Ovary (tissue), 10 donors: ENCODE data around the gene GABRD. TPM values are rescaled to one million over a fixed set of nuclear protein-coding genes. Genes with fewer than 3 reads are reported as not detected.
A peak's percentile ranks its signal among the peaks of the same experiment; 100 is the strongest.

Experiments used
- DNase-seq, 5 donors: peaks; one replicate each; pipeline ENCODE4 v3.0.0-alpha.2; 2019 to 2020
- H3K27ac ChIP-seq, 2 donors: fragments of 200-600 bp; one replicate each; pipeline versions ENCODE4 v1.5.1 to v1.8.0; 2019 to 2022
- H3K27me3 ChIP-seq: fragments of 200-600 bp; one replicate; pipeline ENCODE4 v1.8.0; 2022
- H3K36me3 ChIP-seq: fragments of 200-600 bp; sonication (generic); one replicate; pipeline ENCODE4 v1.5.1; 2019
- H3K4me1 ChIP-seq: one replicate; pipeline ENCODE4 v1.8.1; 2013; ENCODE audit warnings: mild to moderate bottlenecking, moderate library complexity; ENCODE audit not compliant: insufficient read depth
- H3K4me3 ChIP-seq: fragments of 200-600 bp; sonication (generic); one replicate; pipeline ENCODE4 v1.5.1; 2017
- H3K9me3 ChIP-seq, 2 donors: fragments of 200-600 bp in 1 of 2; sonication (generic) in 1 of 2; one replicate each; pipeline versions ENCODE4 v1.5.1 to v1.8.1; 2013 to 2019; ENCODE audit warnings: mild to moderate bottlenecking in 1 of 2, moderate library complexity in 1 of 2
- CTCF ChIP-seq, 3 donors: fragments of 450-650 bp in 2 of 3; fragments of 200-600 bp in 1 of 3; IDR thresholded peaks; one replicate each; pipeline versions ENCODE4 v1.5.1 to v1.8.0; 2016 to 2022; ENCODE audit warnings: antibody characterized with exemption in 3 of 3, mild to moderate bottlenecking in 1 of 3
- EP300 ChIP-seq: sonication (generic); formaldehyde crosslinking; IDR thresholded peaks from one replicate; pipeline ENCODE4 v1.6.1; 2017; ENCODE audit warnings: antibody characterized with exemption
- POLR2A ChIP-seq: fragments of 450-650 bp; IDR thresholded peaks from one replicate; pipeline ENCODE4 v1.6.1; 2017; ENCODE audit warnings: antibody characterized with exemption, mild to moderate bottlenecking, moderate library complexity
- WGBS, 3 donors: extraction: QIAGEN DNeasy Blood & Tissue Kit in 1 of 3; methylation state at CpG; one replicate each; pipeline versions ENCODE4 v1.1.5 to v1.1.7; 2013 to 2017; 5-methylcytosine and 5-hydroxymethylcytosine counted together
- intact Hi-C, 4 donors: fragments of 100-400 bp; cut with DNase I; formaldehyde crosslinking; loops; one replicate each; pipeline versions ENCODE4 v1.11.0 to v1.15.1; 2022 to 2023
- long read RNA-seq, 3 donors: library from polyadenylated mRNA in 2 of 3; unstranded in 2 of 3; transcript quantifications; one replicate each; pipeline ENCODE4 v2.0.0 and lab custom pipeline, GENCODE V29; 2021 to 2026
- polyA plus RNA-seq, 2 donors: library from polyadenylated mRNA; stranded (reverse); fragments of 200-250 nt in 1 of 2; fragments of 350-450 nt in 1 of 2; fragmentation: Illumina TruSeq in 1 of 2; extraction: RNeasy Lipid Tissue Mini Kit (QIAGEN cat#74804) in 1 of 2; gene quantifications; one replicate each; pipeline ENCODE4 v1.2.3, GENCODE V29; 2013 to 2014
- total RNA-seq, 7 donors: library from RNA; depleted of rRNA in 2 of 7; stranded (reverse); fragments of >200 nt in 2 of 7; fragmentation: NEBNext Ultra II Directional in 3 of 7; extraction: Animal tissue kit (Norgen Biotek cat#: 25700) in 3 of 7; gene quantifications; one replicate each; pipeline versions ENCODE4 v1.1.0 to v1.2.4, GENCODE V29; 2016 to 2023
- donor health status: DM: no; HTN: no; CAD: no; lungs with moderate emphysema.
- donor health status: DM: no; HTN: no; CAD: no.
- donor health status: Bipolar disorder and iron deficiency.
- donor health status: DM: yes; HTN: yes; CAD: no.
- donor health status: DM: no; HTN: no; CAD: no.
- donor health status: DM: yes; HTN: yes; CAD: no.

The GABRD gene, protein sequence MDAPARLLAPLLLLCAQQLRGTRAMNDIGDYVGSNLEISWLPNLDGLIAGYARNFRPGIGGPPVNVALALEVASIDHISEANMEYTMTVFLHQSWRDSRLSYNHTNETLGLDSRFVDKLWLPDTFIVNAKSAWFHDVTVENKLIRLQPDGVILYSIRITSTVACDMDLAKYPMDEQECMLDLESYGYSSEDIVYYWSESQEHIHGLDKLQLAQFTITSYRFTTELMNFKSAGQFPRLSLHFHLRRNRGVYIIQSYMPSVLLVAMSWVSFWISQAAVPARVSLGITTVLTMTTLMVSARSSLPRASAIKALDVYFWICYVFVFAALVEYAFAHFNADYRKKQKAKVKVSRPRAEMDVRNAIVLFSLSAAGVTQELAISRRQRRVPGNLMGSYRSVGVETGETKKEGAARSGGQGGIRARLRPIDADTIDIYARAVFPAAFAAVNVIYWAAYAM
- total RNA-seq (under 1 TPM in 2 of 7 donors, not detected in 5; 0.33 to 0.40 TPM), polyA plus RNA-seq (under 1 TPM in 1 of 2 donors, not detected in 1; 0.13 TPM)
- long read RNA-seq, donor 1, result 0 reads
- long read RNA-seq, donor 2, result 0 reads
- long read RNA-seq, donor 3, partial matches to known transcripts, result 0 of 1 reads
- long read RNA-seq, donor 3, other reads (novel, unspliced or antisense), result 0 of 1 reads

GRCh38 chr1:2019172-2019543, at the start of gene GABRD:
Gene GABRD, plus strand, starts transcription at chr1:2019345. Its CDS starts 79 bp downstream, at chr1:2019424.
- Histone ChIP-seq H3K27me3 (peaks cover 3% of the 10 kb centered on the region), H3K9me3 (no peaks in the 10 kb centered on the region), H3K36me3 (no peaks in the 10 kb centered on the region), H3K27ac (no peak within 1 kb of the TSS), H3K4me1 (peaks cover 2% of the 10 kb centered on the region), H3K4me3 (no peak within 1 kb of the TSS)
- intact Hi-C loops, result no loop called here
- 0% methylated on average over 6 to 47 of the region's 60 CpGs; no CpG with 5 or more reads in 1 of the 3 donors for WGBS, 3 donors
- no peak for TF ChIP-seq POLR2A
- TF ChIP-seq EP300, result no peak
- TF ChIP-seq CTCF (IDR thresholded peaks at IDR 0.05), result no peak
- peak in 1 of 5 donors; percentile 36 for DNase-seq

- Histone ChIP-seq H3K27me3 (no peaks in the 10 kb centered on the region), H3K4me1 (no peaks in the 10 kb centered on the region), H3K9me3 (no peaks in the 10 kb centered on the region), H3K36me3 (no peaks in the 10 kb centered on the region), H3K27ac (no peak overlapping the region), H3K4me3 (no peak overlapping the region)
- TF ChIP-seq POLR2A, result no peak
- TF ChIP-seq CTCF (IDR thresholded peaks at IDR 0.05), result no peak
- no peak for TF ChIP-seq EP300
- WGBS, 3 donors, result 64 to 79% (median 77%) methylated on average over 9 to 10 of the region's 10 CpGs
- DNase-seq, result no peak
- intact Hi-C loops, result loop anchor here in 1 of 4 donors (10.0 kb wide), 1 partner anchor 55 kb away; no protein-coding TSS in a partner anchor
Observed at GRCh38 chr1:1969505-1969900, 49.6 kb upstream of the GABRD start.

DNA sequence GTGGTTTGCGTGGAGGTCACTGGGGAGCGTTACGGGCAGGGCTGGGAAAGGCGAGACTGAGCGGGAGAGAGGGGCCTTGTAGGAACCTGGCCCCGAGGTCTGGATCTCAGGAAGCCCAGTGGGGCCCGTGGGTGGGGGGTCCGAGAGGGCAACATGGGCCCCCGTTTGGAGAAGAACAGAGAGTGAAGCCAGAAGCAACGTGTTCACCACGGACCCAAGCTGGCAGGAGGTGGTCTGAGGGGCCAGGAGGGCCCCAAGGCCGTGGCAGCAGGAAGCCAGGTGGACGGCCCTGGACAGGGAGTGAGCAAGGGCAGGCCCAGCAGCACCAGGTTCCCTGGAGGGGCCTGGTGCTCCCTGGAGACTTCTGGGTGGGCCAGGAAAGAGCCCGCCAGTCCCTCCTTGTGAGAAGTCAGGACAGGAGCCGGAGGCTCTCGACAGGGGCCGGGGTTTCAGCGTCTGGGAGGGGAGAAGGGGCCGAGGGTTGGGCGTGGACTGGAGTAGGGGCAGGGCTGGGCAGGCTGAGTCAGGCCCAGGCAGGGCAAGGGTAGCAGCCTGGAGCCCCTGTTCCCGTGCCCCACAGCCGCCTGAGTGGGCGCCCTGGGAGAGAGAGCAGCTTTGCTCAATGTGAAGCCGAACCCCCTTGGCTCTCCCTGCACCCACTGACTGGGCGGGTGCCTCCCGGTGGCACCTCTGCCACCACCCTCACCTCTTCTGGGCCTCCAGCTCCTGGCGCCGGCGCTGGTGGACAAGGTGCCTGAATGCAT, 49.0 kb upstream of the GABRD start:
- H3K27me3 ChIP-seq, result no peaks in the 10 kb centered on the region
- H3K4me3 ChIP-seq, result no peak overlapping the region
- no peaks in the 10 kb centered on the region for H3K4me1 ChIP-seq
- TF ChIP-seq EP300, result no peak
- no peaks in the 10 kb centered on the region for H3K9me3 ChIP-seq
- 59 to 71% (median 63%) methylated on average over 23 to 29 of the region's 29 CpGs for WGBS, 3 donors
- no peak for DNase-seq
- H3K36me3 ChIP-seq, result no peaks in the 10 kb centered on the region
- intact Hi-C loops, result loop anchor here in 2 of 4 donors (5.0 to 10.0 kb wide), 2 partner anchors 55 to 57 kb away; no protein-coding TSS in a partner anchor
- no peak overlapping the region for H3K27ac ChIP-seq

- DNase-seq, result no peak
- Histone ChIP-seq H3K27ac (no peak overlapping the region), H3K9me3 (peaks cover 0 to 5% of the 10 kb centered on the region in 2 donors), H3K27me3 (no peaks in the 10 kb centered on the region), H3K4me1 (no peaks in the 10 kb centered on the region), H3K4me3 (no peak overlapping the region), H3K36me3 (no peaks in the 10 kb centered on the region)
- 82 to 90% (median 87%) methylated on average over 17 of the region's 17 CpGs for WGBS, 3 donors
- intact Hi-C loops, result loop anchor here in 1 of 4 donors (5.0 kb wide), 1 partner anchor 56 kb away; no protein-coding TSS in a partner anchor
- no peak for TF ChIP-seq POLR2A
- TF ChIP-seq EP300, result no peak
- no peak for TF ChIP-seq CTCF (IDR thresholded peaks at IDR 0.05)
Observed at GRCh38 chr1:1971017-1971416, 48.1 kb upstream of the GABRD start.
